C4-2B (cell line): ENCODE data around the gene RNU6-1.

Source experiments
- CTCF ChIP-seq: fragments of 450-650 bp; conservative IDR thresholded peaks from 2 replicates; pipeline ENCODE4 v1.5.1; 2017; ENCODE audit warnings: mild to moderate bottlenecking
- ZFX ChIP-seq: fragments of 450-650 bp; IDR thresholded peaks from 2 replicates; pipeline ENCODE4 v1.6.1; 2017

- TF ChIP-seq CTCF, result no peak
- TF ChIP-seq ZFX, result no peak
These were observed 16.3 kb downstream of the RNU6-1 start for GRCh38 chr15:67823314-67824196.
